ENCODE data around the gene ADORA2A. TPM values are rescaled to one million over a fixed set of nuclear protein-coding genes. Genes with fewer than 3 reads are reported as not detected.

The ADORA2A gene
- total RNA-seq, 1 experiment from 2014 or later = 3.6 TPM

DNA sequence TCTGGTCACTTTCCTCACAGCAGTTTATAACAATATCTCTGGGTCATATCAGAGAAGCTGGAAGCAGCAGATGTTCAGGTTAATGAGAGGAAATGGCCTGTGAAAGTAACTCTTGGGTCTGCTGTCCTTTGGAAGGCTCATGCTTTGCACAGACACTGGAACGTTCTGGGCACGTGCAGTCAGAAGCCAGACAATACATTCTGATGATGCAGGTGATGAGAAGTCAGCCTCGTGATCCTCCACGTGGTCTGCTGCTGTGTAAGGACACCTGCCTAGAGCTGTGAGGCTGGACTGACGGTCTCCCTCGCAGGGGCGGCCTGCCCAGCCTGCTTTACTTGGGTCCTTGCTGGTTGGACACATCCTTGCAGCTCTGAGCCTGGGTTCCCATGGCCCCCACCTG is 18.8 kb upstream of the ADORA2A start:
- DNase-seq (ENCODE audit: low read depth, low spot score) = no peak
- no peak for ATAC-seq
- no TSS peak for BruUV-seq (replicated peaks)
- ChIA-PET POLR2A (no interaction called here), CTCF (no interaction called here), RAD21 (ENCODE audit: low non-redundant PET in 1 of 2, low total read pairs in 2 of 2, uncharacterized antibody in 2 of 2, unreplicated experiment in 2 of 2) (no interaction called here)
- Histone ChIP-seq H3K9ac (ENCODE audit: low read length) (no peak overlapping the region), H3K27ac (ENCODE audit: low read depth, low read length) (no peak overlapping the region), H4K20me1 (ENCODE audit: insufficient read depth) (peaks cover under 1% of the 10 kb centered on the region; the same call in 1 of the 2 replicates), H3K36me3 (ENCODE audit: control insufficient read depth in 1 of 2, insufficient read depth in 2 of 2, low read length in 2 of 2) (peaks cover 0 to 14% of the 10 kb centered on the region in 2 experiments; a peak in 3 of 4 replicates), H3K4me2 (ENCODE audit: low read length) (no peak overlapping the region), H3K27me3 (ENCODE audit: insufficient read depth, low read length) (no peaks in the 10 kb centered on the region), H3K4me1 (ENCODE audit: control insufficient read depth in 1 of 2, insufficient read depth in 2 of 2, low read length in 2 of 2) (peaks cover 2 to 11% of the 10 kb centered on the region in 2 experiments), H3K4me3 (replicated peaks in 1 of 2; ENCODE audit: low read depth in 1 of 2, low read length in 2 of 2) (no peak overlapping the region), H3K9me2 (ENCODE audit: insufficient read depth) (no peaks in the 10 kb centered on the region), H3K79me2 (ENCODE audit: insufficient read depth, low read length) (no peaks in the 10 kb centered on the region; the same call in 1 of the 2 replicates), H3K9me3 (ENCODE audit: control insufficient read depth in 1 of 2, insufficient read depth in 1 of 2, low read depth in 1 of 2, low read length in 2 of 2) (no peaks in the 10 kb centered on the region), H2AFZ (ENCODE audit: low read depth, low read length, poor library complexity, severe bottlenecking) (no peak overlapping the region)
- TF ChIP-seq YY1 (IDR thresholded peaks at IDR 0.05; ENCODE audit: extremely low read depth, insufficient replicate concordance, low read depth, low read length) = no peak
- no peak for TF ChIP-seq POLR2A (IDR thresholded peaks at IDR 0.05; ENCODE audit: borderline replicate concordance, extremely low read depth, insufficient read depth, insufficient read length)
- TF ChIP-seq, protein P1, sequence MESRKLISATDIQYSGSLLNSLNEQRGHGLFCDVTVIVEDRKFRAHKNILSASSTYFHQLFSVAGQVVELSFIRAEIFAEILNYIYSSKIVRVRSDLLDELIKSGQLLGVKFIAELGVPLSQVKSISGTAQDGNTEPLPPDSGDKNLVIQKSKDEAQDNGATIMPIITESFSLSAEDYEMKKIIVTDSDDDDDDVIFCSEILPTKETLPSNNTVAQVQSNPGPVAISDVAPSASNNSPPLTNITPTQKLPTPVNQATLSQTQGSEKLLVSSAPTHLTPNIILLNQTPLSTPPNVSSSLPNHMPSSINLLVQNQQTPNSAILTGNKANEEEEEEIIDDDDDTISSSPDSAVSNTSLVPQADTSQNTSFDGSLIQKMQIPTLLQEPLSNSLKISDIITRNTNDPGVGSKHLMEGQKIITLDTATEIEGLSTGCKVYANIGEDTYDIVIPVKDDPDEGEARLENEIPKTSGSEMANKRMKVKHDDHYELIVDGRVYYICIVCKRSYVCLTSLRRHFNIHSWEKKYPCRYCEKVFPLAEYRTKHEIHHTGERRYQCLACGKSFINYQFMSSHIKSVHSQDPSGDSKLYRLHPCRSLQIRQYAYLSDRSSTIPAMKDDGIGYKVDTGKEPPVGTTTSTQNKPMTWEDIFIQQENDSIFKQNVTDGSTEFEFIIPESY (IDR thresholded peaks at IDR 0.05; ENCODE audit: extremely low read depth, insufficient replicate concordance, low read length) = no peak
- TF ChIP-seq, protein P2, sequence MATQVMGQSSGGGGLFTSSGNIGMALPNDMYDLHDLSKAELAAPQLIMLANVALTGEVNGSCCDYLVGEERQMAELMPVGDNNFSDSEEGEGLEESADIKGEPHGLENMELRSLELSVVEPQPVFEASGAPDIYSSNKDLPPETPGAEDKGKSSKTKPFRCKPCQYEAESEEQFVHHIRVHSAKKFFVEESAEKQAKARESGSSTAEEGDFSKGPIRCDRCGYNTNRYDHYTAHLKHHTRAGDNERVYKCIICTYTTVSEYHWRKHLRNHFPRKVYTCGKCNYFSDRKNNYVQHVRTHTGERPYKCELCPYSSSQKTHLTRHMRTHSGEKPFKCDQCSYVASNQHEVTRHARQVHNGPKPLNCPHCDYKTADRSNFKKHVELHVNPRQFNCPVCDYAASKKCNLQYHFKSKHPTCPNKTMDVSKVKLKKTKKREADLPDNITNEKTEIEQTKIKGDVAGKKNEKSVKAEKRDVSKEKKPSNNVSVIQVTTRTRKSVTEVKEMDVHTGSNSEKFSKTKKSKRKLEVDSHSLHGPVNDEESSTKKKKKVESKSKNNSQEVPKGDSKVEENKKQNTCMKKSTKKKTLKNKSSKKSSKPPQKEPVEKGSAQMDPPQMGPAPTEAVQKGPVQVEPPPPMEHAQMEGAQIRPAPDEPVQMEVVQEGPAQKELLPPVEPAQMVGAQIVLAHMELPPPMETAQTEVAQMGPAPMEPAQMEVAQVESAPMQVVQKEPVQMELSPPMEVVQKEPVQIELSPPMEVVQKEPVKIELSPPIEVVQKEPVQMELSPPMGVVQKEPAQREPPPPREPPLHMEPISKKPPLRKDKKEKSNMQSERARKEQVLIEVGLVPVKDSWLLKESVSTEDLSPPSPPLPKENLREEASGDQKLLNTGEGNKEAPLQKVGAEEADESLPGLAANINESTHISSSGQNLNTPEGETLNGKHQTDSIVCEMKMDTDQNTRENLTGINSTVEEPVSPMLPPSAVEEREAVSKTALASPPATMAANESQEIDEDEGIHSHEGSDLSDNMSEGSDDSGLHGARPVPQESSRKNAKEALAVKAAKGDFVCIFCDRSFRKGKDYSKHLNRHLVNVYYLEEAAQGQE (IDR thresholded peaks at IDR 0.05; ENCODE audit: low read depth) = no peak
- TF ChIP-seq JUND (IDR thresholded peaks at IDR 0.05) = no peak
- TF ChIP-seq, protein P3, sequence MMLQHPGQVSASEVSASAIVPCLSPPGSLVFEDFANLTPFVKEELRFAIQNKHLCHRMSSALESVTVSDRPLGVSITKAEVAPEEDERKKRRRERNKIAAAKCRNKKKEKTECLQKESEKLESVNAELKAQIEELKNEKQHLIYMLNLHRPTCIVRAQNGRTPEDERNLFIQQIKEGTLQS (IDR thresholded peaks at IDR 0.05) = no peak
- no peak for TF ChIP-seq SP1 (IDR thresholded peaks at IDR 0.05; ENCODE audit: low read depth)
- TF ChIP-seq ZNF274 (IDR thresholded peaks at IDR 0.05; ENCODE audit: low read depth, low read length) = no peak
- no peak for TF ChIP-seq CEBPB (IDR thresholded peaks at IDR 0.05; ENCODE audit: low read depth)
- no peak for TF ChIP-seq EZH2 (IDR thresholded peaks at IDR 0.05)
- no peak for TF ChIP-seq CBX3 (IDR thresholded peaks at IDR 0.05; ENCODE audit: low read depth)
- TF ChIP-seq ELF1 (IDR thresholded peaks at IDR 0.05; ENCODE audit: borderline replicate concordance, low read depth) = no peak
- no peak for TF ChIP-seq SRF (IDR thresholded peaks at IDR 0.05; ENCODE audit: low read depth)
- TF ChIP-seq POLR2AphosphoS5 (IDR thresholded peaks at IDR 0.05; ENCODE audit: low read depth, low read length) = no peak
- intact Hi-C loops (cut with micrococcal nuclease) = no loop called here
